Measurements from ENCODE around the gene CRYBB2.
"Not testable (repeated sequence)": the region's sequence is repeated elsewhere in the genome, so short reads cannot be mapped to it uniquely, and the experiment has no call there.

Gene CRYBB2

DNA sequence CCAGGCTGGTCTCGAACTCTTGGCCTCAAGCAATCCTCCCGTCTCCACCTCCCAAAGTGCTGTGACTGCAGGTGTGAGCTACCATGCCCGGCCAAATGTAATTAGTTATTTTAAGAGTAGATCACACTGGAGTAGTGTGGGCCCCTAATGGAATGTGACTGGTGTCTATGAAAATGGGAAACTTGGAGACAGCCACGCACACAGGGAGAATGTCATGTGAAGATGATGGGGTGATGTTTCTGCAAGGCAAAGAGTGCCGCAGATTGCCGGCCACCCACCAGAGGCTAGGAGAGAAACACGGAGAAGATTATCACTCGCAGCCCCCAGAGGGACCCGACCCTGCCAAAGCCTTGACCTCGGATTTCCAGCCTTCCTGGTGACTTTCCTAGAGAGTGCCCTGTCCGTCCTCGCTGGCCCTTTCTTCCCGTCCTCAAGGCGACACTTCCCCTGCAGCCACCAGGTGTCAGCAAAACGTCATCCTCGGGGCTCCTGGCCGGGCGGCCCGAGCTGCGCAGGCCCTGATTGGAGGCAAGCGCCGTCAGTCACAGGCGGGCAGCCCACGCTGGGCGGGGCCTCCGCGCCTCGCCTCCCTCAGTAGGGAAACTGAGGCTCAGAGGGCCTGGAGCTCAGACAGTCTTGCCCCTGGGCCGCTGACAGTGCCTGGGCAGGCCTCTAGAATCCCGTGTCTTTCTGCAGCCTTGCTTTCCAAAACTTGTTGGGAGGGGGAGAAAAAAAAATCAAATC is 16.3 kb downstream of the CRYBB2 start:
- peak; percentile 97 for DNase-seq

DNA sequence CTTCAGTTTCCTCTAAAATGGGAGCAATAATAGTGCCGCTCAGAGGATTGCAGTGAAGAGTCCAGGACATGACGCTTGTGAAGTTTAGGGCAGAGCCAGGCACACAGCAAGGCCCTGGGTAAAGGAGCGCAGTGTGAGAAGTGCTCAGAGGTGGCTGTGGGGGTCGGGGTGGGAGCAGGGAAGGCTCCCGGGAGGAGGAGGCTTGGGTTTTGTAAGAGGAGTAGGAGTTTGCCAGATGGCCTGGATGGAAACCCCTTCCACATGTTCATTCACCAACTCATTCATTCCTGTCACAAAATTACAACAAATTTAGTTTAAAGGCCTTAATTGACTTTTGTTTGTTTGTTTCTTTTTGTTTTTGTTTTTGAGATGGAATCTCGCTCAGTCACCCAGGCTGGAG is 17.0 kb downstream of the CRYBB2 start:
- DNase-seq, result no peak

DNA sequence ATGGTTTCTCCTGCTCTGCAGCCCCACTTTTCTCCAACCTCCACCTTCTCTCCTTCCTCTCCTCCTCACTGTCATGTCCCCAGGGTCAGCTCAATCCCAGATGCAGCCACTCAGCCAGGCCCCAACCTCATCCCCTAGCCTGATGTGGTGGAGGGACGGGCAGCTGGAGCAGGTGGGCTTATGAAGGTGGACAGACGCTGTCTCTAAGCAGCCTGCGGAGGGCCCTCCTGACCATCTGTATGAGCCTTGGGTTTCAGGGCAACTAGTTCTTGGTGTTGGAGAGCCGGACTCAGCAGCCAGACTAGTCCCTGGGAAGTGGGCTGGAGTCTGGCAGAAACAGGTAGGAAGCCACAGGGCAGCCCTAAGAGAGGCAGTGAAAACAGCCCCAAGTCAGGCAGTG is 18.1 kb downstream of the CRYBB2 start:
- DNase-seq, result no peak

DNA sequence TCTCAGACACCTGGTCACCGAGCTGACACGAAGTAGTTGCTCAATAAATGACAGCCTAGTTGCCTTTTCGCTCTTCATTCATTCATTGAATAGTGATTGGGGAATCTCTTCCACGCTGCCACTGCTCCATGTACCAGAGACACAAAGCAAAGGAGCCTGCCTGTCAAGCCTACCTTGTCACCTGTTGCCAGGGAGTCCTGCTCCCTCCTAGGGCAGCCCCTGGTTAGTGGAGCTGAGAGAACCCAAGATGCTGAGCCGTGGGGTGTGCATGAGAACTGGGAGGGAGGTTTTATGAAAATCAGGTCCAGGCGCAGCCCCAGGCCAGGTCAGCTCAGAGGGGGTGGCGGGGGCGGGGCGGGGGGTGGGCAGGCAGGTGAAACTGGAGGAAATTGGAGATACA is 18.6 kb downstream of the CRYBB2 start:
- DNase-seq, result not testable (repeated sequence)

DNA sequence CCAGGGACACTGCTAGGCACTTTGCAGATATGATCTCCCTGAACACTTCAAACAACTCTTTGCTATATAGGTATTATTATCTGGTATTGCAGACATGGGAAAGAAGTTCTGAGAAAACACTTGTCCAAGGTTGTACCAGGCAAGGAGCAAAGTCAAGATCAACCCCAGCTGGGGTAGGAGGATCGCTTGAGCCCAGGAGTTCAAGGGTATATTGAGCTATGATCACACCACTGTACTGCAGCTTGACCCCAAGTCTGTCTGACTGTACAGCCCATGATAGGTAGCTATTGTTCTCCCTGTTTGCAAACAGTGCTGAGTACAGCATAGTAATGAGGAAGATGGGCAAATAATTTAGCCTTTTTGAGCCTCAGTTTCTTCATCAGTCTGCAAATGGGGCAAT is 35.7 kb downstream of the CRYBB2 start:
- DNase-seq, result not testable (repeated sequence)

DNA sequence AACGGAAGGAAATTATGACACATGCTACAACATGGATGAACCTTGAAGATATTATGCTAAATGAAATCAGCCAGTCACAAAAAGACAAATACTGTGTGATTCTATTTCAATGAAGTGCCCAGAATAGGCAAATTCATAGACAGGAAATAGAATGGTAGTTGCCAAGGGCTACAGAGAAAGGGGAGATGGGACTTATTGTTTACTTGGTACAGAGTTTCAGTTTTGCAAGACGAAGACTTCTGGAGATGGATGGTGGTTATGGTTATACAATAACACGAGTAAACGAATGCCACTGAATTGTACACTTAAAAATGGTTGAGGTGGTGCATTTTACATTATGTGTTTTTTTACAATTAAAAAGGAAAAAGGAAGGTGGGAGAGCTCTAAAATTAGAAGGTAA is 48.1 kb downstream of the CRYBB2 start:
- not testable (repeated sequence) for DNase-seq

DNA sequence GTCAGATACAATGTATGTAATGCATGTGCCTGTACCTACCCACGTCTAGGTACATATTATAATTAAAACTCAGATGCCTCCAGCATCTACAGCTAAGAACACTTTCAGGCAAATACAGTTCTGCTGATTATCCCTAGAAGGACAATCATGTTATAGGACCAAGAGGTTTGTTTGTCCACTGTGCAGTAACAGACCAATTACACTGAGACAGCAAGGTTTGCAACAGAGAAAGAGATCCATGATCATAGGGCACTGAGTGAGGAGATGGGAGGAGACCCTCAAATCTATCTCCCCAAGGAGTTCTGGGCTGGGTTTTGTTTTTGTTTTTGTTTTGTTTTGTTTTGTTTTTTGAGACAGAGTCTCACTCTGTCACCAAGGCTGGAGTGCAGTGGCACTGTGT is 49.5 kb downstream of the CRYBB2 start:
- not testable (repeated sequence) for DNase-seq

DNA sequence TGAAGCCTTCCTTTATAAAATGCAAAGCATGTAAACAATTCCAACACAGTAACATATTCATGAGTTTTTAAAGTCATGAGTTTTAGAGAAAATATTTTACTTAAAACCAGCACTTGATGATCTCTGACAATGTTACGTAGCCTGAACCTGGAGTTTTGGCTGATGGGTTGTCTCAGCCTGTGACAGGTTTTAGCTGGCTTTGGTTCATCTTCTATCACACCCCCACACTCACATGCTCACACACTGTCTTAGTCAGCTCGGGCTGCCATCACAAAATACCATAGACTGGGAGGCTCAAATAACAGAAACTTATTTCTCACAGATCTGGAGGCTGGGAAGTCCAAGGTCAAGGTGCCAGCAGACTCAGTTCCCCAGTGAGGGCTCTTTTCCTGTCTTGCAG is 50.6 kb downstream of the CRYBB2 start:
- not testable (repeated sequence) for DNase-seq

DNA sequence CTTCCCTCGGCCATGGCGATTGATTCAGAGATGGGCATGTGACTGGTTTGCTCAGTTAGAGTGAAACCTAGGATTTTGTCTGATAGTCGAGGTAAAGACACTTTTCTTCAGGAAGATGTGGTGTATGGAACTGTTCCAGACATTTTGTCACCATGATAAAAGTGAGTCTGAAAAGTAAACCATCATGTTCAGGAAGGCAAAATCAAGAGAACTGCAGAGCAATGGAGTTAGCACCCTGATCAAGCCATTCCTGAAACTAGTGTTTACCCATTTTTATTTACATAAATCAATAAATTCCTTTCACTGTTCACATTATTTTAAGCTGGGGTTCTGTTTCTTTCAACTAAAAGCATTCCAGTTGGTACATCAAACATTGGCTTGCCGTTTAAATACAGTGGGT is 53.8 kb downstream of the CRYBB2 start:
- DNase-seq, result not testable (repeated sequence)

DNA sequence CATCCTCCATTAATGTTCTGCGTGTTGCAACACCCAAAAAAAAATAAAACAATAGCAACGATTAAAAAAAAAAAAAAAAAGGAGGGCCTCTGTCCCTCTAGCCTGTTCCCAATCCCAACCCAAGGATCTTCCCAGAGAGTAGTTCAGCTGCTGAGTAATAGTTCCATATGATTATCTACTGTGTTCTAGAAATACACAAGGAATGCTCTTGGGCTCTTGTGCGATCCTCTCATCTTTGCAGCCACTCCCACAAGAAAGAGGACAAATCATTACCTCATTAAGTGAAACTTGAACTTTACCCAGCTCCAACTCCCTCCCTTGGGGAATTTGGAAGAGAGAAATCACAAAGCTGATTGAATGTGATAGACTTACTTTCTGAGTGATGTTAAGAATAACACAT is 54.5 kb downstream of the CRYBB2 start:
- DNase-seq, result not testable (repeated sequence)

DNA sequence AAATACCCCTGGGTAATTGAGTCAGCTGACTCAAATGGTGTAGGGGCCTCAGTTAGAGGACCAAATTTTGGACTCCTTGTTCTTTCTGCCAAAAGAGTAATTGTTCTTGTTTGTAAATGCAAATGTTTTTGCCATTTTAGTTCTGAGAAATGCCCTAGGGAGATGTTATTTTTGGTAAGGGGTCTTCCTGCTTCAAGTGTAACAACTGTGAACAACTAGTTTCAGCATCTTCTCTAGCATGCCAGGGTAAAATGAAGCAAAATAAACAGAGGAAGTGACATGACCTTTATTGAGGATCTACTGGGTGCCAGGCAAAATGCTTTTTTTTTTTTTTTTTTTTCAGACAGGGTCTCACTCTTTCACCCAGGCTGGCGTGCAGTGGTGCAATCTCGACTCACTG is 60.7 kb downstream of the CRYBB2 start:
- DNase-seq, result not testable (repeated sequence)
